Spleen (tissue), 7 donors: ENCODE results near the gene WASL.

ENCODE experiments used
- CTCF ChIP-seq, 11 experiments: fragments of 200-600 bp in 7 of 11; fragments of 450-650 bp in 4 of 11; sonication (generic) in 4 of 11; IDR thresholded peaks in 8 of 11; conservative IDR thresholded peaks in 3 of 11; 1 replicate in 7 of 11; 2 replicates in 4 of 11; pipeline versions ENCODE4 v1.4.0 to v1.8.0; 2016 to 2021; ENCODE audit warnings: antibody characterized with exemption in 11 of 11, inconsistent platforms in 4 of 11, mild to moderate bottlenecking in 1 of 11
- POLR2A ChIP-seq, 3 donors: fragments of 450-650 bp; IDR thresholded peaks; one replicate each; pipeline ENCODE4 v1.5.1; 2017; ENCODE audit warnings: antibody characterized with exemption in 3 of 3, mild to moderate bottlenecking in 1 of 3
- POLR2AphosphoS5 ChIP-seq, 3 donors: sonication (generic); formaldehyde crosslinking; IDR thresholded peaks; one replicate each; pipeline ENCODE4 v1.5.1; 2017; ENCODE audit warnings: antibody characterized with exemption in 3 of 3
- donor health status: DM: no; HTN: no; CAD: no; lungs with moderate emphysema.
- donor health status: DM: no; HTN: no; CAD: no.
- donor health status: DM: no; HTN: no; CAD: no.

- TF ChIP-seq CTCF (IDR thresholded peaks at IDR 0.05 in 8 of 11, conservative IDR thresholded peaks at IDR 0.05 in 3 of 11) (no peak), POLR2A (IDR thresholded peaks at IDR 0.05) (no peak), POLR2AphosphoS5 (IDR thresholded peaks at IDR 0.05) (no peak)
These were observed 31.9 kb downstream of the WASL start for GRCh38 chr7:123716877-123717276.
